Naive thymus-derived CD4-positive, alpha-beta T cell (primary cell): ENCODE results near the gene PPP6R3. TPM values are rescaled to one million over a fixed set of nuclear protein-coding genes. Genes with fewer than 3 reads are reported as not detected.
A peak's percentile ranks its signal among the peaks of the same experiment; 100 is the strongest.

Experiments used
- ATAC-seq: fragments of 150-1000 bp; cut with Tn5 transposase; 2 replicates; pipeline ENCODE4 v1.10.0; 2021; ENCODE audit warnings: mild to moderate bottlenecking, moderate library complexity
- CTCF ChIA-PET: fragments of 350-600 bp; sonication (Branson Sonifier 250); formaldehyde crosslinking; loops from one replicate; lab custom pipeline; 2021; ENCODE audit warnings: antibody characterized with exemption; lab: Charles Lee
- POLR2A ChIA-PET: fragments of 350-600 bp; sonication (Branson Sonifier 250); formaldehyde crosslinking; loops from one replicate; lab custom pipeline; 2021; ENCODE audit warnings: antibody characterized with exemption, inconsistent platforms; lab: Charles Lee
- DNase-seq, 9 donors: peaks; one replicate each; pipeline versions ENCODE4 v3.0.0 to v3.0.0-alpha.2; 2020 to 2022; ENCODE audit warnings: mixed read lengths in 1 of 9
- H3K27ac ChIP-seq: one replicate; pipeline ENCODE4 v1.7.0; 2013; ENCODE audit warnings: mild to moderate bottlenecking, low read depth, low read length, moderate library complexity
- H3K27me3 ChIP-seq, 2 donors: one replicate each; pipeline ENCODE4 v1.7.0; 2013; ENCODE audit warnings: low read length in 2 of 2, mild to moderate bottlenecking in 2 of 2, moderate library complexity in 2 of 2; ENCODE audit not compliant: control insufficient read depth in 2 of 2, insufficient read depth in 2 of 2
- H3K36me3 ChIP-seq, 3 experiments: 1 replicate in 2 of 3; 2 replicates in 1 of 3; pipeline ENCODE4 v1.7.0; 2013; ENCODE audit warnings: low read length in 3 of 3, mild to moderate bottlenecking in 3 of 3, moderate library complexity in 1 of 3; ENCODE audit not compliant: insufficient read depth in 3 of 3, control insufficient read depth in 2 of 3
- H3K4me1 ChIP-seq, 2 donors: one replicate each; pipeline ENCODE4 v1.7.0; 2013; ENCODE audit warnings: low read length in 2 of 2, mild to moderate bottlenecking in 2 of 2, moderate library complexity in 1 of 2; ENCODE audit not compliant: control insufficient read depth in 2 of 2, insufficient read depth in 2 of 2
- H3K4me3 ChIP-seq: 2 replicates; pipeline ENCODE4 v1.7.0; 2013; ENCODE audit warnings: mild to moderate bottlenecking, low read length
- H3K9me3 ChIP-seq, 3 experiments: 1 replicate in 2 of 3; 2 replicates in 1 of 3; pipeline ENCODE4 v1.7.0; 2013; ENCODE audit warnings: low read length in 3 of 3; ENCODE audit not compliant: control insufficient read depth in 2 of 3
- H3K27ac Mint-ChIP-seq, 9 donors: one replicate each; pipeline ENCODE4 v1.8.0; 2020 to 2022; ENCODE audit warnings: mixed read lengths in 9 of 9, mild to moderate bottlenecking in 8 of 9, moderate library complexity in 5 of 9, inconsistent platforms in 2 of 9
- H3K27me3 Mint-ChIP-seq, 5 donors: one replicate each; pipeline ENCODE4 v1.8.0; 2021 to 2022; ENCODE audit warnings: mixed read lengths in 5 of 5, mild to moderate bottlenecking in 1 of 5
- H3K36me3 Mint-ChIP-seq, 5 donors: one replicate each; pipeline ENCODE4 v1.8.0; 2020 to 2022; ENCODE audit warnings: mixed read lengths in 5 of 5, mild to moderate bottlenecking in 3 of 5, inconsistent platforms in 1 of 5
- H3K4me1 Mint-ChIP-seq, 7 donors: one replicate each; pipeline ENCODE4 v1.8.0; 2020 to 2022; ENCODE audit warnings: mixed read lengths in 7 of 7, mild to moderate bottlenecking in 3 of 7, inconsistent platforms in 1 of 7
- H3K4me3 Mint-ChIP-seq, 10 donors: one replicate each; pipeline ENCODE4 v1.8.0; 2020 to 2022; ENCODE audit warnings: mild to moderate bottlenecking in 10 of 10, mixed read lengths in 10 of 10, moderate library complexity in 6 of 10, inconsistent platforms in 2 of 10
- H3K9me3 Mint-ChIP-seq, 11 donors: one replicate each; pipeline ENCODE4 v1.8.0; 2020 to 2022; ENCODE audit warnings: mixed read lengths in 11 of 11, mild to moderate bottlenecking in 4 of 11, inconsistent platforms in 1 of 11, moderate library complexity in 1 of 11
- intact Hi-C, 2 donors: fragments of 100-400 bp; cut with micrococcal nuclease; formaldehyde crosslinking; loops; one replicate each; pipeline ENCODE4 v1.15.1; 2023
- polyA plus RNA-seq, 2 donors: library from polyadenylated mRNA; unstranded; fragments of 300-500 nt; fragmentation: Illumina TruSeq; gene quantifications; one replicate each; pipeline ENCODE4 v1.2.3, GENCODE V29; 2021
- total RNA-seq, 6 experiments: library from RNA in 5 of 6; stranded (reverse) in 5 of 6; gene quantifications; 1 replicate in 5 of 6; 2 replicates in 1 of 6; pipeline ENCODE4 v1.2.3 and lab custom pipeline; 2021 to 2026

Gene PPP6R3
- total and polyA plus RNA-seq, 7 experiments from 2014 or later = 43.5 to 159 (median 133) TPM

DNA sequence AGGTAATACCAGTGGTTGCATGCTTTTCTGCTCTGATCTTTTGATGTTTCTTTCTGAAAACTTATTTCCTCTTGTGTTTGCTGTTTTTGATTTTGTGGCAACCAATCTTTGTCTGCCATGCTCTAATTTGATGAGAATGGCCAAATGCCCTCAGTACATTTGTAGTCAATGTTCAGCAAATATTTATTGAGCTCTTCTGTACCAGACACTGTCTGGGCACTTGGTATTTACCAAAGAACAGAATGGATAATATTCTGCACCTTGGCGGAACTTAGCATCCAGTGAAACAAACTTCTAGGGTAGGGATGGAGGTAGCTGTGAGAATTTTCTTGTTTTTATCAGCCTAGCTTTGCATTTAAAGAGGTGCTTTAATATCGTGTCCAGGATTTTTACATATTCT is 19.6 kb downstream of the PPP6R3 start:
- peaks cover 0 to 44% (median 26%) of the 10 kb centered on the region in 5 donors for H3K36me3 Mint-ChIP-seq
- POLR2A ChIA-PET = interaction anchor here (0.6 kb wide), 1 partner anchor 76 kb away, joined by 3 read pairs; no protein-coding TSS in a partner anchor
- H3K9me3 Mint-ChIP-seq = peaks cover 0 to 7% (median 0%) of the 10 kb centered on the region in 11 donors
- no peak overlapping the region for H3K27ac ChIP-seq
- intact Hi-C loops = no loop called here
- no peaks in the 10 kb centered on the region for H3K27me3 ChIP-seq
- H3K27ac Mint-ChIP-seq = peak overlapping the region in 4 of 9 donors; percentile 18 to 71 (median 30)
- H3K4me3 ChIP-seq = no peak overlapping the region
- peaks cover 41 to 84% (median 74%) of the 10 kb centered on the region in 7 donors for H3K4me1 Mint-ChIP-seq
- CTCF ChIA-PET = no interaction called here
- H3K27me3 Mint-ChIP-seq = no peaks in the 10 kb centered on the region
- H3K9me3 ChIP-seq = no peaks in the 10 kb centered on the region
- H3K4me1 ChIP-seq = peaks cover 28 to 33% of the 10 kb centered on the region in 2 donors
- DNase-seq = no peak
- H3K4me3 Mint-ChIP-seq = peak overlapping the region in 8 of 10 donors; percentile 23 to 75 (median 60)
- no peaks in the 10 kb centered on the region for H3K36me3 ChIP-seq
- no peak for ATAC-seq

DNA sequence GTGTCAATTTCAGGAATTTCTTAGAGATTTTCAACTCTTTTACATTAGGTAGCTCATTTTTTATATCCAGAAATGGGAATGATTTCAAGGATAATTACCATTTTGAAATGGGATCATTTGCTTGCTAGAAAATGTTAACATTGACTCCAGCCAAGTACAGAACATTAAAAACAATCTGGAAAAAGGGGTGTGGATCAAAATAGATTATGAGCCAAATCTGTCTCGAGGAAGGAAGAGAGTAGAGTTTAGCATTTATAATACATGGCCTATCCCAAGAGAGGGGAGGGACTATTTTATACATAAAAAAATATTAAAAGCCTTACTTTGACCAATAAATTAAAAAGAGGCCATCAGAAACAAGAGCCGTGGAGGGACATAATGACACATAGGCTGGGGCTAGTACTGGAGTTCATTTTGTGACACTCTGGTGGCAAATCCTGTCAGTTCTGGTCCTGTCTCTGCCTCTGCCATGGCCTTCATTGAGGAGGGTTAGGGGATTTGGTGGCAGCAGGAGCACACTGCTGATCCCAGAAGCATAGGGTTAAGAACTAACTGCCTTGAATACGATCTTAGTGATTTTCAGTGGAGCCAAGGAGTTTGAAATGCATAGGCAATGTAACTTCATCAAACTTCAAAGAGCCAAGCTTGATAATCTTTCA is 20.4 kb downstream of the PPP6R3 start:
- intact Hi-C loops = no loop called here
- peak overlapping the region in 9 of 10 donors; percentile 2 to 75 (median 54) for H3K4me3 Mint-ChIP-seq
- DNase-seq = no peak

DNA sequence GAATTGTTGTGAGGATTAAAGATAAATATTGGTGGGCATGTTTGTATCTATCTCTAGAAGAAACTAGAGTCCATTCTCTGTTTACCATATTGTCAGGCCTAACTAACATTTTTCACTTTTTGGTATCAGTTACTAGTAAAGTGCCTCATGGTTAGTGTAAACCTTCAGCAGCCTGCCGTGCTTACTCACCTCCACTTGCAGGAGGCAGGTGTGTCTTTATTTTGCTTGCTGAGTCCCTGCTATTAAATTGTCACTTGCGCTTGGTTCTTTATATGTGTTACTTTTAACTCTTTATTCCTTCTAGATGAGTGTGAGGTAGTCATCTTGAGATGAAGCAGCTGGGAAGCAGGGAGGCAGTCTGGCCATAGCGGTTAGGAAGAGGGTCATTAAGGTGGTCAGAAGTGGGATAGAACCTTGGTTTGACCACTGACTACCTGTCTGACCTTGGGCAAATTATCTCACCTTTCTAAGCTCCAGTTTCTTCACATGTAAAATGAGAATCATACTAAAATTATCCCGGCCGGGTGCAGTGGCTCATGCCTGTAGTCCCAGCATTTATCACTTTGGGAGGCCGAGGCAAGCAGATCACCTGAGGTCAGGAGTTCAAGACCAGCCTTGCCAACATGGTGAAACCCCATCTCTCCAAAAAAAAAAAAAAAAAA is 21.2 kb downstream of the PPP6R3 start:
- Histone ChIP-seq H3K9me3 (no peaks in the 10 kb centered on the region), H3K4me3 (no peak overlapping the region), H3K36me3 (no peaks in the 10 kb centered on the region), H3K27me3 (no peaks in the 10 kb centered on the region), H3K27ac (no peak overlapping the region), H3K4me1 (peaks cover 28 to 43% of the 10 kb centered on the region in 2 donors)
- Mint-ChIP-seq H3K4me1 (peaks cover 50 to 97% (median 86%) of the 10 kb centered on the region in 7 donors), H3K27ac (peak overlapping the region in 6 of 9 donors; percentile 1 to 71 (median 49)), H3K9me3 (peaks cover 0 to 7% (median 0%) of the 10 kb centered on the region in 11 donors), H3K4me3 (peak overlapping the region in 8 of 10 donors; percentile 2 to 75 (median 54)), H3K27me3 (no peaks in the 10 kb centered on the region), H3K36me3 (peaks cover 0 to 50% (median 27%) of the 10 kb centered on the region in 5 donors)
- DNase-seq (no peak), ATAC-seq (no peak)
- ChIA-PET CTCF (no interaction called here), POLR2A (interaction anchor here (0.6 kb wide), 1 partner anchor 13 kb away, joined by 4 read pairs; no protein-coding TSS in a partner anchor)
- intact Hi-C loops = loop anchor here in 1 of 2 donors (2.0 kb wide), 1 partner anchor 15 kb away; no protein-coding TSS in a partner anchor

More for the DNA sequence above, 20.4 kb downstream of the PPP6R3 start:
- no peak overlapping the region for H3K4me3 ChIP-seq
- peaks cover 44 to 92% (median 79%) of the 10 kb centered on the region in 7 donors for H3K4me1 Mint-ChIP-seq
- no peaks in the 10 kb centered on the region for H3K36me3 ChIP-seq
- ATAC-seq = no peak
- H3K27me3 ChIP-seq = no peaks in the 10 kb centered on the region
- no peaks in the 10 kb centered on the region for H3K9me3 ChIP-seq
- no peak overlapping the region for H3K27ac ChIP-seq
- H3K27ac Mint-ChIP-seq = peak overlapping the region in 6 of 9 donors; percentile 1 to 71 (median 36)
- CTCF ChIA-PET = no interaction called here
- H3K36me3 Mint-ChIP-seq = peaks cover 0 to 46% (median 26%) of the 10 kb centered on the region in 5 donors
- peaks cover 0 to 7% (median 0%) of the 10 kb centered on the region in 11 donors for H3K9me3 Mint-ChIP-seq
- H3K27me3 Mint-ChIP-seq = no peaks in the 10 kb centered on the region
- POLR2A ChIA-PET = no interaction called here
- peaks cover 28 to 40% of the 10 kb centered on the region in 2 donors for H3K4me1 ChIP-seq

DNA sequence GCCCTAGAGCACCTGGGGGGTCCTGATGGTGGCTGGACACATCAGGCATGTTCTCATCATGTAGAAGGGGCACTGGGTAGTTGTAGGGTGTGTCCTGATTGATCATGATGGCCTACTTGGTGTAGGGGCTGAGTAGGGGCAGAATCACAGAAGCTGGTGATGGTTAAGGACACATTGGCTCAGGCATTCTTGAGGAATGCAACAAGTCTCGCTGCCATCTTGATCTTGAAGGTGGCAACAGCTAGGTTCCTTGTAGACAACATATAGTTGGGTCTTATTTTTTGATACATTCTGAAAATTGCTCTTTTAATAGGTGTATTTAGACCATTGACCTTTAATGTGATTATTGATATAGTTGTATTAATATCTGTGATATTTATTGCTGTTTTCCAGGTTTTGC is 28.1 kb downstream of the PPP6R3 start:
- POLR2A ChIA-PET = interaction anchor here (0.7 to 1.1 kb wide), 2 partner anchors 11 to 532 kb away, joined by 3 read pairs; no protein-coding TSS in a partner anchor
- Histone ChIP-seq H3K27me3 (no peaks in the 10 kb centered on the region), H3K9me3 (no peaks in the 10 kb centered on the region), H3K4me1 (peaks cover 22 to 35% of the 10 kb centered on the region in 2 donors), H3K4me3 (no peak overlapping the region), H3K36me3 (no peaks in the 10 kb centered on the region), H3K27ac (no peak overlapping the region)
- CTCF ChIA-PET = interaction anchor here (0.7 kb wide), 1 partner anchor 16 kb away, joined by 3 read pairs; no protein-coding TSS in a partner anchor
- Mint-ChIP-seq H3K27me3 (no peaks in the 10 kb centered on the region), H3K4me3 (peak overlapping the region in 8 of 10 donors; percentile 4 to 66 (median 58)), H3K36me3 (peaks cover 0 to 26% (median 17%) of the 10 kb centered on the region in 5 donors), H3K27ac (peak overlapping the region in 4 of 9 donors; percentile 34 to 77 (median 56)), H3K9me3 (peaks cover 0 to 6% (median 0%) of the 10 kb centered on the region in 11 donors), H3K4me1 (peaks cover 51 to 98% (median 93%) of the 10 kb centered on the region in 7 donors)
- intact Hi-C loops = no loop called here
- ATAC-seq (no peak), DNase-seq (no peak)

DNA sequence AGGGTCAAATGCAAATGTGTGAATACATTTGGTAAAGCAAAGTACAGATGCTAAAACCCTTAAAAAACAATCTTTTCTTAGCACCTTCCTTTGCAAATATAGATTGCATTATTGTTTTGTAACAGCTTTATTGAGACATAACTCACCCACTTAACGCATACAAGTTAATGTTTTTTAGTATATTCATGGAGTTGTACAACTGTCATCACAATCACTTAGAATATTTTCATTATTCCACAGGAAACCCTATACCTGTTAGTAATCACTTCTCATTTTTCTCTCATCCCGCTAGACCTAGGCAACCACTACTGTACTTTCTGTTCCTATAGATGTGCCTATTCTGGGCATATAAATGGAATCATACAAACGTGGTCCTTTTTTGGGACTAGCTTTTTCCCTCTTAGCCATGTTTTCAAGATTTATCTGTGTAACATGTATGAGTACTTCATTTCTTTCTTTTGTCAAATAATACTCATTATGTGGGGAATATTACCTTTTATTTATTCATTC is 34.7 kb downstream of the PPP6R3 start:
- Histone ChIP-seq H3K4me1 (peaks cover 22 to 26% of the 10 kb centered on the region in 2 donors), H3K27me3 (no peaks in the 10 kb centered on the region), H3K27ac (no peak overlapping the region), H3K36me3 (no peaks in the 10 kb centered on the region), H3K9me3 (no peaks in the 10 kb centered on the region), H3K4me3 (no peak overlapping the region)
- intact Hi-C loops = no loop called here
- ChIA-PET CTCF (interaction anchor here (0.7 kb wide), 1 partner anchor 413 kb away, joined by 4 read pairs; no protein-coding TSS in a partner anchor), POLR2A (no interaction called here)
- peak overlapping the region in 5 of 10 donors; percentile 10 to 43 (median 21) for H3K4me3 Mint-ChIP-seq
- H3K9me3 Mint-ChIP-seq = no peaks in the 10 kb centered on the region
- no peaks in the 10 kb centered on the region for H3K27me3 Mint-ChIP-seq
- no peak for ATAC-seq
- H3K27ac Mint-ChIP-seq = peak overlapping the region in 2 of 9 donors; percentile 25 to 39
- peaks cover 0 to 17% (median 0%) of the 10 kb centered on the region in 5 donors for H3K36me3 Mint-ChIP-seq
- peaks cover 48 to 98% (median 87%) of the 10 kb centered on the region in 7 donors for H3K4me1 Mint-ChIP-seq
- no peak for DNase-seq

DNA sequence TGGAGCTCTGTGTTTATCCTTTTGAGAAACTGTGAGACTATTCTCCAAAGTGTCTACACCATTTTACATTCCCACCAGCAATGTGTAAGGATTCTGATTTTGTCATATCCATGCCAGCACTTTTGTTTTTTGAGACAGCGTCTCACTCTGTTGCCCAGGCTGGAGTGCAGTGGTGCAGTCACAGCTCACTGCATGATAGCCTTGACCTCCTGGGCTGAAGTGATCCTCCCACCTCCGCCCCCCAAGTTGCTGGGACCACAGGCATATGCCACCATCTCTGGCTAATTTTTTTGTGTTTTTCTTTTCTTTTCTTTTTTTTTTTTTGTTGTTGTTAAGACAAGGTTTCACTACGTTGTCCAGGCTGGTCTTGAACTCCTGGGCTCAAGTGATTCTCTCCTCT is 35.3 kb downstream of the PPP6R3 start:
- Mint-ChIP-seq H3K4me1 (peaks cover 47 to 98% (median 87%) of the 10 kb centered on the region in 7 donors), H3K27me3 (no peaks in the 10 kb centered on the region)
- intact Hi-C loops = loop anchor here in 1 of 2 donors (2.0 kb wide), 1 partner anchor 13 kb away; no protein-coding TSS in a partner anchor

More for the DNA sequence above, 35.3 kb downstream of the PPP6R3 start:
- no peaks in the 10 kb centered on the region for H3K27me3 ChIP-seq
- H3K9me3 ChIP-seq = no peaks in the 10 kb centered on the region
- Mint-ChIP-seq H3K36me3 (peaks cover 0 to 16% (median 0%) of the 10 kb centered on the region in 5 donors), H3K4me3 (peak overlapping the region in 7 of 10 donors; percentile 3 to 45 (median 21)), H3K27ac (peak overlapping the region in 4 of 9 donors; percentile 23 to 87 (median 48)), H3K9me3 (no peaks in the 10 kb centered on the region)
- no peak overlapping the region for H3K27ac ChIP-seq
- H3K4me3 ChIP-seq = no peak overlapping the region
- DNase-seq = no peak
- no peak for ATAC-seq
- peaks cover 18 to 20% of the 10 kb centered on the region in 2 donors for H3K4me1 ChIP-seq
- H3K36me3 ChIP-seq = no peaks in the 10 kb centered on the region
- CTCF ChIA-PET = interaction anchor here (0.7 kb wide), 1 partner anchor 412 kb away, joined by 4 read pairs; no protein-coding TSS in a partner anchor
- POLR2A ChIA-PET = no interaction called here
